ENCODE data around the gene HPSE2. TPM values are rescaled to one million over a fixed set of nuclear protein-coding genes. Genes with fewer than 3 reads are reported as not detected.
"Not testable (repeated sequence)": the region's sequence is repeated elsewhere in the genome, so short reads cannot be mapped to it uniquely, and the experiment has no call there.

The HPSE2 gene
- total and polyA plus RNA-seq, 12 donors = 0.04 to 0.24 (median 0.13) TPM; not detected in 6

- Histone ChIP-seq H3K4me1 (no peaks in the 10 kb centered on the region), H3K36me3 (no peaks in the 10 kb centered on the region), H3K4me3 (no peak overlapping the region), H3K27me3 (no peaks in the 10 kb centered on the region), H3K27ac (no peak overlapping the region), H3K9me3 (peaks cover 0 to 42% (median 16%) of the 10 kb centered on the region in 11 donors)
- ATAC-seq (no peak), DNase-seq (no peak)
- intact Hi-C loops (cut with DNase I) = no loop called here
- WGBS, 2 donors = 93 to 97% methylated on average over 1 of the region's 1 CpG
- TF ChIP-seq CTCF (IDR thresholded peaks at IDR 0.05) = no peak
These were observed 233.3 kb downstream of the HPSE2 start for GRCh38 chr10:99002392-99002791.

GRCh38 chr10:98997596-98997995, 238.1 kb downstream of the HPSE2 start:
- intact Hi-C loops (cut with DNase I) = no loop called here
- no peak for TF ChIP-seq CTCF (IDR thresholded peaks at IDR 0.05)
- no peaks in the 10 kb centered on the region for H3K36me3 ChIP-seq
- no peak overlapping the region for H3K4me3 ChIP-seq
- peaks cover 0 to 8% (median 0%) of the 10 kb centered on the region in 11 donors for H3K9me3 ChIP-seq
- DNase-seq (no peak), ATAC-seq (no peak)
- H3K27me3 ChIP-seq = no peaks in the 10 kb centered on the region
- H3K4me1 ChIP-seq = no peaks in the 10 kb centered on the region
- H3K27ac ChIP-seq = no peak overlapping the region
- 70 to 84% methylated on average over 4 of the region's 4 CpGs for WGBS, 2 donors

- H3K27me3 ChIP-seq = no peaks in the 10 kb centered on the region
- H3K4me3 ChIP-seq = no peak overlapping the region
- TF ChIP-seq CTCF (IDR thresholded peaks at IDR 0.05) = no peak
- no peaks in the 10 kb centered on the region for H3K36me3 ChIP-seq
- ATAC-seq (no peak), DNase-seq (no peak)
- intact Hi-C loops (cut with DNase I) = no loop called here
- no peaks in the 10 kb centered on the region for H3K4me1 ChIP-seq
- H3K9me3 ChIP-seq = peaks cover 0 to 5% (median 0%) of the 10 kb centered on the region in 11 donors
- no peak overlapping the region for H3K27ac ChIP-seq
These were observed 241.6 kb downstream of the HPSE2 start for GRCh38 chr10:98994030-98994429.

- H3K27ac ChIP-seq; H3K36me3 ChIP-seq; ATAC-seq; H3K27me3 ChIP-seq; intact Hi-C loops (cut with DNase I); H3K4me3 ChIP-seq; H3K9me3 ChIP-seq; DNase-seq; H3K4me1 ChIP-seq: not testable (repeated sequence)
- WGBS, 2 donors = 83 to 86% methylated on average over 9 of the region's 9 CpGs
These were observed 251.9 kb downstream of the HPSE2 start for GRCh38 chr10:98983751-98984150.

GRCh38 chr10:98980353-98980752, 255.3 kb downstream of the HPSE2 start:
- H3K9me3 ChIP-seq = peaks cover 0 to 15% (median 0%) of the 10 kb centered on the region in 11 donors
- WGBS, 2 donors = 60 to 84% methylated on average over 5 of the region's 5 CpGs
- intact Hi-C loops (cut with DNase I) = no loop called here
- no peaks in the 10 kb centered on the region for H3K36me3 ChIP-seq
- H3K4me1 ChIP-seq = no peaks in the 10 kb centered on the region
- H3K27me3 ChIP-seq = peaks cover 0 to 3% (median 0%) of the 10 kb centered on the region in 7 donors
- no peak for TF ChIP-seq CTCF (IDR thresholded peaks at IDR 0.05)
- ATAC-seq (no peak), DNase-seq (no peak)
- H3K27ac ChIP-seq = no peak overlapping the region
- no peak overlapping the region for H3K4me3 ChIP-seq

Measured in heart right ventricle (tissue), 16 donors.